Frontal cortex (tissue), 4 donors: ENCODE data around the gene PLPP1. TPM values are rescaled to one million over a fixed set of nuclear protein-coding genes. Genes with fewer than 3 reads are reported as not detected.
"Not testable (repeated sequence)": the region's sequence is repeated elsewhere in the genome, so short reads cannot be mapped to it uniquely, and the experiment has no call there.

Source experiments
- DNase-seq, 2 donors: peaks; one replicate each; pipeline ENCODE4 v3.0.0; 2012; ENCODE audit warnings: low spot score in 2 of 2
- FAIRE-seq: peaks from 2 replicates; lab custom pipeline; 2012; peaks lifted over from hg19 to GRCh38; lab: Jason Lieb, UNC
- total RNA-seq: library from RNA; depleted of rRNA; stranded (reverse); fragments of >200 nt; gene quantifications from one replicate; pipeline ENCODE4 v1.2.3, GENCODE V29; 2014
- donor health status: control.
- donor health status: control.
- donor health status: control.

The PLPP1 gene
- total RNA-seq, 1 donor from 2014 or later = 25.7 TPM

- DNase-seq (no peak), FAIRE-seq (no peak)
Observed at GRCh38 chr5:55509796-55510522, 24.8 kb downstream of the PLPP1 start.

DNA sequence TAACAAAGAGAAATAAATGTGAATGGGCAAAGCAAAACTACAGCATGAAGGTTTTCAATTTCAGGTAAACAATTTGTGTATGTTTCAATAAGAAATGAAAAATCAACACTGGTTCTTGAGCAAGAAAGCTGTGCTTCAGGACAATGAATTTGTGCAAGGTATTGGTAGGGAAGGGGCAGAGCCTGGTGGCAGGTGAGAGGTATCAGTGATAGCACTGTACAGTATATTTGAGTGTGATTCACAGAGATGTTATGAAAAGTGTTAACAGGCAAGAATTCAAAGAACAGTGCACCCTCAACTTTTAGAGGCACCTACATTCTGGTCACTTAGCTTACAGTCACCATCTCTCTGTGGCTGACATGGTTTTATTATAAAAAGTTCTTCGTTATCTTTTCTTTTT lies 25.7 kb downstream of the PLPP1 start:
- DNase-seq (no peak), FAIRE-seq (no peak)

DNA sequence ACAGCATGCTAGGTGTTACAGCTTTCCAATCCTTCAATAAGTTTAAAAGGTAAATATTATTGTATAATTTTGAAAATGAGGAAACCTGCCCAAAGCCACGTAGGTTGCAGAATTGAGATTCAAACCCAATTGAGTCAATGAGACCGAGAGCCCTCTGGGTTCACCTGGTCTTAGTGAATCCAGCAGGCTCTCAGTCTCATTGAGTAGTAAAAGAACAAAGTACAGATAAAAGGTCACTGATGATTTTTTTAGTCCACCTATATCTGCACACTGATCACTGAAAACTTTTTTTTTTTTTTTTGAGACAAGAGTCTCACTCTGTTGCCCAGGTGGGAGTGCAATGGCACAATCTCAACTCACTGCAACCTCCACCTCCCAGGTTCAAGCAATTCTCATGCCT lies 27.2 kb downstream of the PLPP1 start:
- FAIRE-seq = no peak
- no peak for DNase-seq

GRCh38 chr5:55505711-55506110 lies 29.1 kb downstream of the PLPP1 start:
- DNase-seq, FAIRE-seq: not testable (repeated sequence)

DNA sequence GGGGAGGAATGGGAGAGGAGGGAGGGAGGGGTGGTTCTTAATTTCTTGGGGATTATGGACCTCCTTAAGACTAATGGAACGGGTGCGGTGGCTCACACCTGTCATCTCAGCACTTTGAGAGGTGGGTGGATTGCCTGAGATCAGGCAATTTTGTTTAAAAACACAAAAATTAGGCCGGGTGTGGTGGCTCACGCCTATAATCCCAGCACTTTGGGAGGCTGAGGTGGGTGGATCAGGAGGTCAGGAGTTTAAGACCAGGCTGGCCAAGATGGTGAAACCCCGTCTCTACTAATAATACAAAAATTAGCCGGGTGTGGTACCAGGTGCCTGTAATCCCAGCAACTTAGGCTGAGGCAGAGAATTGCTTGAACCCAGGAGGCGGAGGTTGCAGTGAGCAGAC lies 30.8 kb downstream of the PLPP1 start:
- DNase-seq, FAIRE-seq: not testable (repeated sequence)

DNA sequence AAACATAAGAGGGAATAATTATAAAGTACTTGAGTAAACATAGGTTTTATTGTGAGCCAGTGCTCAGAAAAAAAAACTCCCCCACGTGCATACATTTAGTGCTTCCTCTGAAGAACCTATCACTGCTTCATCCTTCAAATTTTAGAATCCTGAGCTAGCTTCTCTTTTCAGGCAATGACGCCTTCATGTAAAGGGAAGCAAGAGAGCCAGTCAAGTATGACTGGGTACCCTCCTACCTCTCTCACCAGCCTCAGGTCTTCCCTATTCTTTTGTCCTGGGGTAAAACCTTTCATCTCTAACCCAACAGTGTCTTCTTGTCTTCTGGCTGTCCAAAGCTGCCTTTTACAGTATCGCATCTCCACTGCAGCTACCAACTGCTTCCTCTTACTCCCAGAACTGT lies 32.0 kb downstream of the PLPP1 start:
- no peak for FAIRE-seq
- DNase-seq = no peak

- FAIRE-seq (no peak), DNase-seq (no peak)
Observed at GRCh38 chr5:55498457-55498856, 36.3 kb downstream of the PLPP1 start.

DNA sequence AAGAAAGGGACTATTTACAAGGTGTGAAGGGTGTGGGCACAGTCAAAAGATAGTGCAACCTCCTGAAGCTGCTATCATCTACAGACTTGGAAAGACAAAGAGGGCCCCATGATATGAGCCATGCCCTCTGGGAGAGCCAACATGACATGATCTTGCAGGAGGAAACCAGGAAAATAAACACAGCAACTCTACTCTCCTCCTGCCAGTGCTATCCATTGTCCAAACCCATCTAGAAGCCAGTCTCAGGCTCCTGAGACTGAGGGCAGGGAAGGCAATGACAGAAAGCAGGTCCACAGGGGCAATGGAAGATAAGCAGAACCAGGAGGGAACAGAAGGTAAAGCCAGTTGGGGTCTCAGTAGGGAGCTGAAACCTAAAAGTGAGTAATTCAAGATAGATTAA lies 37.1 kb downstream of the PLPP1 start:
- no peak for DNase-seq
- no peak for FAIRE-seq

DNA sequence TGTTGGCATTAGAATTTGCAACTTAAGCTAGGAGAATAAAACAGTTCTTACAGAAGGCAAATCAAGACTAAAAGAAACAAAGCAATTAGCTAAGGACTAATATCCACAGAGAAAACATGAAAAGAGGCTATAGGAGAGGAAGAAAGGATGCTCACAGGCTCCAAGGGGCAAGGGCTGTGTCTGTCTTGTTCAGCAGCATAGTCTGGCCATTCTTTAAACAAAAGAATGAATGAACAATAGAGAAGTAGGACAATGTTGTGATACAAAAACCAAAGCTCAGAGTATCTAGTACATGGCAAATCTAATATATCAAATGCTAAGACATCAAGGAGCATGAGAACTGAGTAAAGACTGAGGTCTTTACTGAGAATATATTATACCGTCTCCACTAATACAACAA lies 39.5 kb downstream of the PLPP1 start:
- DNase-seq (peak in 1 of 2 donors; percentile 7), FAIRE-seq (no peak)

DNA sequence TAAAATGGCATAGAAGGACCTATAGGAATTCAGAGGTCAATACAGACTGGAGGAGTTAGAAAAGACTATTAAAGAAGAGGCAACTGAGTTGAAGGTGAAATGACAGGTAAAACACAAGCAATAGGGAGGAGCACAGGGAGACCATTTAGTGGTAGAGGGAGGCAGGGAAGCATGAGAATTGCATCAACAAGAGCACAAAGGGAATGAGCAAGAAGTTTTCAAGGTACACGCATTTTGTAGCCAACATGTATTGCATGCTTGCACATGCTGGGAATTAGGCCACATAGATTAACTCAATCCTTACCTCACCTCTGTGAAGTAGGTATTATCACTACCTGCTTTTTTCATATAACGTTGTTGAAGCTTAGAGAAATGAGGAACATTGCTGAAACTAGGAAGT lies 42.3 kb downstream of the PLPP1 start:
- no peak for DNase-seq
- no peak for FAIRE-seq

DNA sequence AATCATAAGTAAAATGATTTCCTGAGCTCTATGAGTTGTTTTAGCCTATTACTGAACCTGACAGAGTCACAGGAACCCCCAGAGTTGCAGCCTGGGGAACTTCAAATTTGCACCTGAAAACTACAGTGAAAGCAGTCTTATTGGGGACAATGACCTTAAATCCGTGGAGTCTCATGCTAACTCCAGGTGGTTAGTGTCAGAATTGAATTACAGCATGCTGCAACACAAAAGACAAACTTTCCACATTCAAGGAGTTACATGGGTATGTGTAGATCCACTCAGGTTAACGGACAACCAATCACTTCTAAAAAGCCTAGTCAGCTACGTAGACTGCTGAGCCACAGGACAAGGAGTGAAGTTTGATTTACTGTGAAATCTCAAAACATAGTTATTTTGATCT lies 49.7 kb downstream of the PLPP1 start:
- FAIRE-seq (no peak), DNase-seq (no peak)

GRCh38 chr5:55484531-55484930 lies 50.2 kb downstream of the PLPP1 start:
- no peak for DNase-seq
- FAIRE-seq = no peak

DNA sequence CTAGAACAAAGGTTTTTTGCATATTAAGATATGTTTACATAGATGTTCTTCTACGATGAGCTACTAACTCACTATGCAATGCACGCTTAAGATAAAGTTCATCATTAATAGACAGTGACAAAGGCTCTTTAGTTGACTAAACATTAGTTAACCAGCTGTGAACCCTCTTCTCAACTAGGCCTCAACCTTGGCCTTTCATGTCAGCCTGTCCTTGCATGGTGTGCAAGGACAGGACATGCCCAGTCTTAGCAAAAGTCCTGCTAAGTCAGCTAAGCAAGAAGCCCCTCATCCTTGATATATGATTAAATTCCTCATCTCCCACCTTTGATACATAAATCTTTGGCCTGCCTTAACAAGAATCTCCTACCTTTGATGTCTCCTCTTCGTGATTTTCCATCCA lies 50.9 kb downstream of the PLPP1 start:
- FAIRE-seq (no peak), DNase-seq (no peak)

DNA sequence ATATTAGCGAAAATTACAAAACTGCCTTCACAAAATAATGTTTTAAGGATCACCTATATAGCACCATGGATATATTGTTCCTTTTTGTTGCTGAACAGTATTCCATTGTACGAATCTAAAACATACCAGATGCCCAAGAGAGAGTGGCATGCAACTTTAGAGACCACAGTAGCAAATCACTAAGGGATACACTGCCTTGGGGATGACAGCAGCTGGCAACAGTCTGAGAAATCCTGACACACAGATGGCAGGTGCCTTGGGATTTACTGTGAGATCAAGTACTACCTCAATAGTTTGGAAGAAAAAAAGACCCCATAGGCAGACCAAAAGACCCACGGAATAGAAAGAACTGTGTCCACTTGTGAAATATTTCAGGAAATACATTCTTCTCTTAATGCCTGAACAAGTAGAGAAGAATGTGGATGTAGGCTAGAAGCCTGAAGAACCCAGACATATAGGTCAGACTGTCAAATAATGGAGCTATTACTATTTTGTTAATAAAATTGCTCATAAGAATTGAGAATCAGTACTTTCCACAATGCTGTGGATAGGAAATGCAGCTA lies 53.4 kb downstream of the PLPP1 start:
- DNase-seq = no peak
- FAIRE-seq = no peak

- FAIRE-seq (no peak), DNase-seq (no peak)
Observed at GRCh38 chr5:55480781-55481180, 54.0 kb downstream of the PLPP1 start.

GRCh38 chr5:55472642-55473041 lies 62.1 kb downstream of the PLPP1 start:
- DNase-seq (no peak), FAIRE-seq (no peak)

- FAIRE-seq = no peak
Observed at GRCh38 chr5:55471468-55471867, 63.3 kb downstream of the PLPP1 start.

DNA sequence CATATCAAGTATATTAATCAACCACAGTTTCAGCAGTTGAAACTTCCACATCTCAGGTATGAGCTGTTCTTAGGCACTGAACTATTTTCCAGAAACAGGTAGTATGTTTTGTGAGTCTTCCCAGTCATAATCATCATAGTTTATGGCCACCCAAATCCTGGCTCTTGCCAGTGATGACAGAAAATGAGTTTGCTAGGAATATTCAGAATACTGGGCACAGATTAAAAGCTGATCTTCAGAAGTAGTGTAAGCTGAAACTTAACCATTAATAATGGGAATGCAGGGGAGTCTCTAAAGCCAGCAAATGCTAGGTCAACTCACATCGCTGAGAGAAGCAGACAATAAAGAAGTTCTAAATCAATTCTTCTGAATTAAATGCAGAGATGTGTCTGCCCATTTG lies 64.5 kb downstream of the PLPP1 start:
- no peak for FAIRE-seq
- no peak for DNase-seq

More at GRCh38 chr5:55471468-55471867, 63.3 kb downstream of the PLPP1 start:
- no peak for DNase-seq

GRCh38 chr5:55469839-55470238 lies 64.9 kb downstream of the PLPP1 start:
- DNase-seq = no peak

DNA sequence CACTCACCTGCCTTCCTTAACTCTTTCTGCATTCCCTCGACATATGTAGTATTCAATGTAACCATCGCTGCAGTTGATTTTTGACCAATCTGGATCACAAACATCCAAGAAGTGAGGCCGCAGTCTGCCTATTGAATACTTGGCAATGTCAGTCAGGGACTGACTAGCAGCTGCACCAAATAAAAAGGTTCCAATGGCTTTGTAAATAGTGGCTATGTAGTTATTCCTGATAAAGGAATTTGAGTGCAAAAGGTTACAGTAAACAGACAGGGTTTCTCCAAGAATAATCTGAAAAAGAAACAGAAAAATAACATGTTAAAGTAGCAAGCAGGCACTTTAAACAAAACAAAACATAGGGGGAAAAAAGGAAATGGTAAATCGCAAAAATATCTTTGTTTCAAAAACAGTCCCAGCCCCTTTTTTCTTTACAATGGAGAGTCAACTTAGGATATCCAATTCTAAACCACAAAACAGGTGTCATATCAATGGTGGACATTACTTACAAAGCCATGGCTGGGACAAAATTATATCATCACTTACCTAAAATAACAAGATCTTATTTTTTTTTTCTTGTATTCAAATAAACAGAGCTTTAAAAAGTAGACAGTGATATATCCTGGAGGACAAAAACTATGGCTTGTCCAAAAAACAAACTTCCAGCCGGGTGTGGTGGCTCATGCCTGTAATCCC lies 66.8 kb downstream of the PLPP1 start:
- no peak for FAIRE-seq

More at GRCh38 chr5:55469839-55470238, 64.9 kb downstream of the PLPP1 start:
- no peak for FAIRE-seq

DNA sequence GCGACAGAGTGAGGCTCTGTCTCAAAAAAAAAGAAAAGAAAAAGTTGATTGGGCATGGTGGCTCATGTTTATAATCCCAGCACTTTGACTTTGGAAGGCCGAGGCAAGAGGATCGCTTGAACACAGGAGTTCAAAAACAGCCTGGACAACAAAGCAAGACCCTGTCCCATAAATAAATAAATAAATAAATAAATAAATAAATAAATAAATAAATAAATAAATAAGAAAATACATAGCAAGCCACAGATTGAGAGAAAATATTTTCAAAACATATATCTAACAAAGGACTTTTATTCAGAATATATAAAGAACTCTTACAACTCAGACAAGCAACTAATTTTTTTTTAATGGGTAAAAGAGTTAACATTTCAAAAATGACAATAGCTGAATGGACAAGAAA lies 71.2 kb downstream of the PLPP1 start:
- FAIRE-seq = peak; percentile 43
- no peak for DNase-seq

More for the DNA sequence above, 66.8 kb downstream of the PLPP1 start:
- DNase-seq = no peak
